LNCAP (cell line): ENCODE data around the gene CPLX1.

Experiments used
- TF ChIP-seq, protein P1 (sequence below): fragments of 450-650 bp; IDR thresholded peaks from 2 replicates; pipeline ENCODE4 v1.5.1; 2017; ENCODE audit warnings: mild to moderate bottlenecking

Gene CPLX1

DNA sequence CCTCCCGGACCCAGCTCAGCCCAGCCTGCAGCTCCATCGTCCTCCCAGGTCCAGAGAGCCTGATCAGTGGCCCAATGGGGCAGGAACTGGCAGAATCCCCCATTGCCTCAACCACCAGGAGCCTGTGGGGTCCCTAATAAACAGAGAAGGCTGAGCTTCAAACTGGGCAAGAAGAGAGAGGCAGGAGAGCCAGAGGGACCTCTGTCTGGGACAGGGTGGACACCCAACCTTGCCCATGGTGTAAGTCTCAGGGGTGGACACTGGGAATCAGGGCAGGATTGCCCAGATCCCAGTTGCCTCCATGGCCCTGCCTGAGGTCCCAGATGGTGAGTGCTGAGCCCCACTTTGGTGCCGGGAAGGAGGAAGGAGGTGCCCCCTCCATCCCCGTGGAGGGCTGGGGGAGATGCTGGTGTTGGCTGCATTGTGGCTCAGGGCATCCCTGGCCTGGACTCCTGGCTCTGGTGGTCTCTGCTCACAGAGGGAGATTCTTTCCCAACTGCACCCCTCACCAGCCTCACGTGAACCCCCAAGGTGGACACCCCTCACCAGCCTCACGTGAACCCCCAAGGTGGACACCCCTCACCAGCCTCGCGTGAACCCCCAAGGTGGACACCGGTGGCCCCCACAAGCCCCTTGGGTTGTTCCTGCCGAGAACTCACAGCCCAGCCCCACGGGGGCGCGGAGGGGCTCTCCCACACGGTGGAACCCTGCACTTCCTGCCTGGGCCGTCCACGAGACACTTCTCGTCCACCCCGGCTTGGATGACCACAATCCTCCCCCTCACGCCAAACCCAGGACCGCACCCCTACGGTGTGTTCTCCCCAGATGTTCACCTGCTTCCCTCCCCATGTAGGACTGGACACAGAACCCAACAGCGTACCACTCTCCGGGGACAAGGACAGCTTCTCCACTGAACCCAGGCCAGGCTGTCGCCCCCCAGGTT, 5.4 kb downstream of the CPLX1 start:
- TF ChIP-seq, protein P1, sequence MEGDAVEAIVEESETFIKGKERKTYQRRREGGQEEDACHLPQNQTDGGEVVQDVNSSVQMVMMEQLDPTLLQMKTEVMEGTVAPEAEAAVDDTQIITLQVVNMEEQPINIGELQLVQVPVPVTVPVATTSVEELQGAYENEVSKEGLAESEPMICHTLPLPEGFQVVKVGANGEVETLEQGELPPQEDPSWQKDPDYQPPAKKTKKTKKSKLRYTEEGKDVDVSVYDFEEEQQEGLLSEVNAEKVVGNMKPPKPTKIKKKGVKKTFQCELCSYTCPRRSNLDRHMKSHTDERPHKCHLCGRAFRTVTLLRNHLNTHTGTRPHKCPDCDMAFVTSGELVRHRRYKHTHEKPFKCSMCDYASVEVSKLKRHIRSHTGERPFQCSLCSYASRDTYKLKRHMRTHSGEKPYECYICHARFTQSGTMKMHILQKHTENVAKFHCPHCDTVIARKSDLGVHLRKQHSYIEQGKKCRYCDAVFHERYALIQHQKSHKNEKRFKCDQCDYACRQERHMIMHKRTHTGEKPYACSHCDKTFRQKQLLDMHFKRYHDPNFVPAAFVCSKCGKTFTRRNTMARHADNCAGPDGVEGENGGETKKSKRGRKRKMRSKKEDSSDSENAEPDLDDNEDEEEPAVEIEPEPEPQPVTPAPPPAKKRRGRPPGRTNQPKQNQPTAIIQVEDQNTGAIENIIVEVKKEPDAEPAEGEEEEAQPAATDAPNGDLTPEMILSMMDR = no peak

DNA sequence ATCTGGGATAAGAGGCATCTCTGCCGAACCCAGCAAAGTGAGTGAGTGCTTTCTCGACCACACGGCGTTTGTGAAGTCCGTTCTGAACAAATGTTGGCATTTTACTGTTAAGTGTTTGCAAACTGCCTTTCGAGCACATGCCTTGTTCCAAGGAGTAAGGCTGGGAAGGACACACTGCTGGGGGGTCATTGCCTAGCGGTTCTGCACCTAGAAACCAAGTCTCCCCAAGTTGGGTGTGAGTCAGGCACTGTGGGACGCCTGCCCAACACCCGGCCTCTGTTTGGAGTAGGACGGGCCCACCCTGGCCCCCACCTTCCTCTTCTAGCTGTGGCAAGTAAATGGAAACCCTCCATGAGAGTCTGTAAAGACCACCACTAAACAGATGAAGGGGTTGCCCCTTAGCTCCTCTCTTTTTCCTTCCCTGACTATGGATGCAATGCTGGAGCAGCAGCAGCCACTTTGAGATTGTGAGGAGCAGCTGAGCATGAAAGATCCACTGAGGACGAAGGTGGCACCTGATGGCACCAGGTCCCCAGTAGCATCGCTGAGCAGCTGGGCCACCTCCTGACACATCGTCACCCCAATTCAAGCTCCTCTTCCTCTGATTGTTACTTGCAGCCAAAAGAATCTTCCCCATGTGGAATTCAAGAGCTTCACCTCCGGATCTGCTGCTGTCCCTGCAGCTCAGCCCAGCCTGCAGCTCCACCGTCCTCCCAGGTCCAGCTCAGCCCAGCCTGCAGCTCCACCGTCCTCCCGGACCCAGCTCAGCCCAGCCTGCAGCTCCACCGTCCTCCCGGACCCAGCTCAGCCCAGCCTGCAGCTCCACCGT, 6.3 kb downstream of the CPLX1 start:
- TF ChIP-seq, protein P1 = no peak

DNA sequence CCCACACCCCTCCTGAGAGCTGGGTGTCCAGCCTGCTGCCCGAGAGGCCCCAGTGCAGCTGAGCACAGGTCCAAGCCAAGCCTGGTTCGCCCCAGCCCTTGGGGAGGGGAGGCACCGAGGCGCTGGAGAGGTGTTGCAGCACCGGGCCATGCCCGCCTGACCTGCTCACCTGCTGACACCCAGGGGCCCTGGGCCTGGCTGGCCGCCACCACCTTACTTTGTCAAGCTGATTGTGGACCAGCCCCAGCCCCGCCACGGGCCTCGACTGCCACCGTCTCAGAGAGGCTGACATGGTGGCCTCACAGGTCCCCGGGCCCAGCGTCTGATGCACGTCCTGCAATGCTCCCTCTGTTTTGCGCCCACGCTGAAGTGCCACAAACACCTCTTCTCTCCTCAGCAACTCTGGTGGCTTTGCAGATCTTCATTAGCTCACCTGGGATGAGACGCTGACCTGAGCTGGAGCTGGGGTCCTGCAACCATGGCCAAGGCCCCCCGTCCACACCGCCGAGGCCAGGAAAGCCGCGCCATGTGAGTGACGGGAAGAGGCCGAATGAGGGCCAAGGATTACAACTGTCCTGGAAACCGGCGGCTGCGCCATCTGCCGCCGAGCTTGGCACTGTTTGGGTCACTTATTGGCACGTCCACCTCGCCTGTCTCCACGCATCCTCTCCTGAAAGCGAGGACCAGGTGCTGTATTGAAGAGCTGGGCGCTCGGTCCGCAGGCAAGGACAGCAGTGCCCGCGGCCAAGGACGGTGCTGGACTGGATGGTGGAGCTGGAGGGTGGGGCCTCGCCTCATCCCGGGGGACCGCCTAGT, 7.6 kb downstream of the CPLX1 start:
- TF ChIP-seq, protein P1 = no peak

DNA sequence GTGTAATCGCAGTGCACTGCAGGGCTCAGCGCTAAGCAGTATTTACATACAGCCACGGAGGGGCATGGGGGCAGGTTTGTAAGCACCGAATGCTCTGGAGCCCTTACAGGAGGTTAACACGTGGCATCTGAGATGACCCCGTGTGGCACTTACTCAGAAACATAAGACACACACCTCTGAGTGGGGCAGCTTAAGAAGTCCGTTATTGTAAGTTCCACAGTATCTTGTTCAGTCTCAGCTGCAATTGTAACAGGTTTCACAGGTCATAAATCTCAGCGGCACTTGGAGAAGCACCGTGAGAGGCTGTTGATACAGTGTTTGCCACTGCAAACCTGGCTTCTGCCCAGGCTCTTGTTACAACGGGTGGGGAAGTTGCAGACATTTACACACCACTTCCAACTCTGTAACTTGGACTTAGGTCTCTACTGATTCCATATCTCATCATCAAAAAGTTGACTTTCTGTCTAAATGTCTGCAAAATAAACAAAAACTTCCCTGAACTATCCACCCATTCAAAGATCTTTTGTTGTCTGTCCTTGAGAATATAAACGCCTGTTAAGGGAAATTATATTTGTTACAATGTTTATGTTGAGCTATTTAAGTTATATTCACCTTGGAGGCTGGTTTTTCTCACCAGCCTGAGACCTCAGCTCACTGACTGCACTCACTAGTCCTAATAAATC, 10.3 kb downstream of the CPLX1 start:
- TF ChIP-seq, protein P1 = no peak

DNA sequence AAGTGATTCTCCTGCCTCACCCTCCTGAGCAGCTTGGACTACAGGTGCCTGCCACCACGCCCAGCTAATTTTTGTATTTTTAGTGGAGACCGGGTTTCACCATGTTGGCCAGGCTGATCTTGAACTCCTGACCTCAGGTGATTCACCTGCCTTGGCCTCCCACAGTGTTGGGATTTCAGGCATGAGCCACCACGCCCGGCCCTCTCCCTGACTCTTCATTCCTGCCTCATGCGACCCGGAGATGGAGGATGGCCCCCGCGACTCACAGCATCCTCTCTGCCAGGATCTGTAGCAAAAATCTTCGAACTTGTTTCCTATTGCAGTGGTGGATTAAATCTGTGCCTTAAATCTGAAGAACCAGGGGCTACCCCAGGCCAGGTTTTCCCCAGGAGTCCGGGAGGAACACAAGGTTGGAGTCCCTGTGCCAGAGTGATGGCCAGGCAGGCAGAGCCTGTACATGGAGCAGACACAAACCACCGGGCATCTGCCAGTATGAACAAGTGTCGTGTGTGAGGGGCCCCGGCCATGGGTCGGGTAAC, 11.5 kb downstream of the CPLX1 start:
- TF ChIP-seq, protein P1 = no peak

DNA sequence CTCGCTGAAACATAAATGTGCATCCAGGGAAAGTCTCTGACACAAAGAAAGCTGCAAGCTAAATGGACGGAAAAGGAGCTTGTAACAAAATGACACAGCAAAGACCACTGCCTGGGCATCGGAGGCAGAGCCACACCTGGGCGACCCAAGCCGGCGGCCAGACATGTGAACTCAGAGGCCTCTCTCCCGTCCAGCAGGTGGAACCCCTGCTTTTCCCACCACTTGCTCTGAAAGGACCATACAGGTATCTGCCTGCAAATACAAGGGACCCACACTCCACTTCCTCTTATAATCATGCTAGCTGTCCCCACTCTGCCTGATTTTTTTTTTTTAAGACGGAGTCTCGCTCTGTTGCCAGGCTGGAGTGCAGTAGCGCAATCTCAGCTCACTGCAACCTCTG, 12.0 kb downstream of the CPLX1 start:
- TF ChIP-seq, protein P1 = no peak
